22Rv1 (cell line): ENCODE results near the gene SHROOM4.
A peak's percentile ranks its signal among the peaks of the same experiment; 100 is the strongest.

ENCODE experiments used
- H3K27ac ChIP-seq: fragments of 450-650 bp; 2 replicates; pipeline ENCODE4 v1.5.1; 2017
- CTCF ChIP-seq: fragments of 450-650 bp; IDR thresholded peaks from 2 replicates; pipeline ENCODE4 v1.5.1; 2017; ENCODE audit warnings: mild to moderate bottlenecking
- ZFX ChIP-seq: fragments of 450-650 bp; IDR thresholded peaks from 2 replicates; pipeline ENCODE4 v1.6.1; 2017; ENCODE audit warnings: antibody characterized with exemption, borderline replicate concordance

SHROOM4 gene

GRCh38 chrX:50698944-50699343, 115.0 kb downstream of the SHROOM4 start:
- TF ChIP-seq CTCF: no peak
- TF ChIP-seq ZFX: no peak

GRCh38 chrX:50697691-50698090, 116.3 kb downstream of the SHROOM4 start:
- TF ChIP-seq ZFX (no peak), CTCF (no peak)

More at GRCh38 chrX:50698944-50699343, 115.0 kb downstream of the SHROOM4 start:
- no peak overlapping the region for H3K27ac ChIP-seq

GRCh38 chrX:50691820-50692219, 122.2 kb downstream of the SHROOM4 start:
- TF ChIP-seq ZFX: no peak
- peak; percentile 45 for TF ChIP-seq CTCF

More at GRCh38 chrX:50697691-50698090, 116.3 kb downstream of the SHROOM4 start:
- H3K27ac ChIP-seq: no peak overlapping the region

GRCh38 chrX:50684871-50685270, 129.1 kb downstream of the SHROOM4 start:
- H3K27ac ChIP-seq: no peak overlapping the region
- TF ChIP-seq CTCF (no peak), ZFX (no peak)

More at GRCh38 chrX:50691820-50692219, 122.2 kb downstream of the SHROOM4 start:
- no peak overlapping the region for H3K27ac ChIP-seq

- peak; percentile 23; the same call in 1 of the 2 replicates for TF ChIP-seq CTCF
- no peak for TF ChIP-seq ZFX
Measured at GRCh38 chrX:50680990-50681389, 133.0 kb downstream of the SHROOM4 start.

GRCh38 chrX:50677789-50678188, 136.2 kb downstream of the SHROOM4 start:
- no peak for TF ChIP-seq ZFX
- H3K27ac ChIP-seq: no peak overlapping the region

More at GRCh38 chrX:50680990-50681389, 133.0 kb downstream of the SHROOM4 start:
- no peak overlapping the region for H3K27ac ChIP-seq

GRCh38 chrX:50671661-50672060, 142.3 kb downstream of the SHROOM4 start:
- TF ChIP-seq CTCF (no peak), ZFX (no peak)
- H3K27ac ChIP-seq: no peak overlapping the region

- no peak overlapping the region for H3K27ac ChIP-seq
- TF ChIP-seq CTCF: no peak
- TF ChIP-seq ZFX: no peak
Measured at GRCh38 chrX:50668860-50669259, 145.1 kb downstream of the SHROOM4 start.
